Keratinocyte (primary cell): ENCODE measurements around the gene REM1. TPM values are rescaled to one million over a fixed set of nuclear protein-coding genes. Genes with fewer than 3 reads are reported as not detected.
"Not testable (repeated sequence)": the region's sequence is repeated elsewhere in the genome, so short reads cannot be mapped to it uniquely, and the experiment has no call there.

Experiments
- DNase-seq: peaks from one replicate; pipeline ENCODE4 v3.0.0-alpha.2; 2011; ENCODE audit warnings: low read depth, missing footprints, low spot score
- FAIRE-seq: peaks from 2 replicates; lab custom pipeline; 2011; peaks lifted over from hg19 to GRCh38; lab: Jason Lieb, UNC
- H2AFZ ChIP-seq: 2 replicates; pipeline ENCODE4 v1.6.0; 2012; ENCODE audit warnings: low read length, control low read depth, inconsistent platforms; ENCODE audit not compliant: control insufficient read depth
- H3K27ac ChIP-seq: 2 replicates; pipeline ENCODE4 v1.5.1; 2011; ENCODE audit warnings: low read length; ENCODE audit not compliant: control insufficient read depth, insufficient read depth
- H3K27me3 ChIP-seq: 3 replicates; pipeline ENCODE4 v1.6.0; 2011; ENCODE audit warnings: low read length; ENCODE audit not compliant: control insufficient read depth, insufficient read depth; ENCODE audit errors: extremely low read depth
- H3K36me3 ChIP-seq, 2 experiments: 2 replicates in 1 of 2; 3 replicates in 1 of 2; pipeline ENCODE4 v1.5.1; 2011; ENCODE audit warnings: low read length in 2 of 2, mild to moderate bottlenecking in 1 of 2; ENCODE audit not compliant: control insufficient read depth in 2 of 2, insufficient read depth in 2 of 2; ENCODE audit errors: extremely low read depth in 1 of 2
- H3K4me1 ChIP-seq: 3 replicates; pipeline ENCODE4 v1.5.1; 2011; ENCODE audit warnings: low read length; ENCODE audit not compliant: control insufficient read depth, insufficient read depth; ENCODE audit errors: extremely low read depth
- H3K4me2 ChIP-seq: 3 replicates; pipeline ENCODE4 v1.6.0; 2011; ENCODE audit warnings: low read depth, low read length; ENCODE audit not compliant: control insufficient read depth, insufficient read depth; ENCODE audit errors: extremely low read depth
- H3K4me3 ChIP-seq, 3 experiments: fragments of 200-600 bp in 1 of 3; sonication (generic) in 1 of 3; 2 replicates in 2 of 3; 3 replicates in 1 of 3; pipeline ENCODE4 v1.5.1; 2011 to 2016; ENCODE audit warnings: low read length in 3 of 3, mild to moderate bottlenecking in 3 of 3, control low read depth in 2 of 3, inconsistent platforms in 1 of 3, low read depth in 1 of 3, mixed read lengths in 1 of 3, mixed run types in 1 of 3, moderate library complexity in 1 of 3; ENCODE audit not compliant: control insufficient read depth in 2 of 3, insufficient read depth in 2 of 3; ENCODE audit errors: extremely low read depth in 1 of 3
- H3K79me2 ChIP-seq: 2 replicates; pipeline ENCODE4 v1.6.0; 2012; ENCODE audit warnings: low read length; ENCODE audit not compliant: control insufficient read depth, insufficient read depth
- H3K9ac ChIP-seq: 3 replicates; pipeline ENCODE4 v1.6.0; 2011; ENCODE audit warnings: low read length; ENCODE audit not compliant: control insufficient read depth, insufficient read depth; ENCODE audit errors: extremely low read depth
- H3K9me1 ChIP-seq: 3 replicates; pipeline ENCODE4 v1.6.0; 2011; ENCODE audit warnings: low read length; ENCODE audit not compliant: control insufficient read depth, insufficient read depth; ENCODE audit errors: extremely low read depth
- H3K9me3 ChIP-seq: 2 replicates; pipeline ENCODE4 v1.5.1; 2012; ENCODE audit warnings: low read depth, low read length; ENCODE audit not compliant: control insufficient read depth
- H4K20me1 ChIP-seq: 3 replicates; pipeline ENCODE4 v1.6.0; 2011; ENCODE audit warnings: low read length; ENCODE audit not compliant: control insufficient read depth, insufficient read depth; ENCODE audit errors: extremely low read depth
- EZH2 ChIP-seq: IDR thresholded peaks from one replicate; pipeline ENCODE4 v1.6.1; 2012; ENCODE audit warnings: inconsistent platforms, mild to moderate bottlenecking, low read length, moderate library complexity
- dilution Hi-C: fragments of 300-500 bp; cut with MboI; formaldehyde crosslinking; loops from one replicate; pipeline ENCODE4 v1.7.0; 2020; ENCODE audit warnings: low sequenced_read_pairs; ENCODE audit not compliant: extremely low pct_ligation_motif_present
- polyA plus RNA-seq, 5 experiments: library from polyadenylated mRNA; depleted of rRNA in 3 of 5; stranded (reverse) in 3 of 5; stranded (forward) in 1 of 5; unstranded in 1 of 5; fragments of >200 nt; gene quantifications; 1 replicate in 1 of 5; 2 replicates in 3 of 5; 3 replicates in 1 of 5; pipeline versions ENCODE4 v1.2.1 to v1.2.3, GENCODE V29; 2011 to 2012; ENCODE audit warnings: missing spikeins in 2 of 5, low read depth in 1 of 5, low replicate concordance in 1 of 5
- TF ChIP-seq, protein P1 (sequence below), 3 experiments: IDR thresholded peaks in 1 of 3; conservative IDR thresholded peaks in 1 of 3; optimal IDR thresholded peaks in 1 of 3; 2 replicates in 2 of 3; 3 replicates in 1 of 3; pipeline versions ENCODE3 to v1.5.1; 2011; ENCODE audit warnings: low read length in 3 of 3, mild to moderate bottlenecking in 3 of 3, moderate library complexity in 2 of 3, control low read depth in 1 of 3, inconsistent platforms in 1 of 3; ENCODE audit not compliant: insufficient read depth in 2 of 3; ENCODE audit errors: extremely low read depth in 1 of 3

The REM1 gene
- polyA plus RNA-seq, 1 donor (not counting 4 experiments of a cell fraction or from before 2014, with no cell fraction given), result not detected

DNA sequence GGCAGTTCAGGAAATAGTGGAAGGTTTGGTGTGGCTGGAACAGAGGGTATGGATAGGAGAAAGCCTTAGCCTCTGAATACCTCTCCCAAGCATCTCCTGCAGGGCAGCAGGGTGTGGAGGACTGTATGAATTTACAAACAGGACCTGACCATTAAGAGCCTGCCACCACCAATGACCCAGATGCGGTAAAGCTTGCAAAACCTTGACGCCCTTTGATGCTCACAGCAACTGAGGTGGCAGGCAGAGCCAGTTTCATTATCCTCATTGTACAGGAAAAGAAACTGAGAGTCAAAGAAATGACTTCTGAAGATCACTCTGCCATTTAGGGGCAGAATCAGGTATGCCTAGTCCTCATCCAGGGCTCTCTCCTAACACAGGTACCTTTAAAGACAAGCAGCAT is 41.6 kb downstream of the REM1 start:
- H3K9me3 ChIP-seq, result no peaks in the 10 kb centered on the region
- peak overlapping the region; percentile 17 for H3K27ac ChIP-seq
- H4K20me1 ChIP-seq, result peaks cover 7% of the 10 kb centered on the region
- peak overlapping the region; percentile 93 for H3K4me2 ChIP-seq
- no peaks in the 10 kb centered on the region for H3K27me3 ChIP-seq
- peaks cover 71% of the 10 kb centered on the region for H3K79me2 ChIP-seq
- no peak for FAIRE-seq
- H3K4me1 ChIP-seq, result peaks cover 23% of the 10 kb centered on the region
- no peak for TF ChIP-seq EZH2
- TF ChIP-seq, protein P1, sequence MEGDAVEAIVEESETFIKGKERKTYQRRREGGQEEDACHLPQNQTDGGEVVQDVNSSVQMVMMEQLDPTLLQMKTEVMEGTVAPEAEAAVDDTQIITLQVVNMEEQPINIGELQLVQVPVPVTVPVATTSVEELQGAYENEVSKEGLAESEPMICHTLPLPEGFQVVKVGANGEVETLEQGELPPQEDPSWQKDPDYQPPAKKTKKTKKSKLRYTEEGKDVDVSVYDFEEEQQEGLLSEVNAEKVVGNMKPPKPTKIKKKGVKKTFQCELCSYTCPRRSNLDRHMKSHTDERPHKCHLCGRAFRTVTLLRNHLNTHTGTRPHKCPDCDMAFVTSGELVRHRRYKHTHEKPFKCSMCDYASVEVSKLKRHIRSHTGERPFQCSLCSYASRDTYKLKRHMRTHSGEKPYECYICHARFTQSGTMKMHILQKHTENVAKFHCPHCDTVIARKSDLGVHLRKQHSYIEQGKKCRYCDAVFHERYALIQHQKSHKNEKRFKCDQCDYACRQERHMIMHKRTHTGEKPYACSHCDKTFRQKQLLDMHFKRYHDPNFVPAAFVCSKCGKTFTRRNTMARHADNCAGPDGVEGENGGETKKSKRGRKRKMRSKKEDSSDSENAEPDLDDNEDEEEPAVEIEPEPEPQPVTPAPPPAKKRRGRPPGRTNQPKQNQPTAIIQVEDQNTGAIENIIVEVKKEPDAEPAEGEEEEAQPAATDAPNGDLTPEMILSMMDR (optimal IDR thresholded peaks at IDR 0.05 in 1 of 3, IDR thresholded peaks at IDR 0.05 in 1 of 3, conservative IDR thresholded peaks at IDR 0.05 in 1 of 3; ENCODE audit: extremely low read depth in 1 of 3, insufficient read depth in 2 of 3, low read length in 3 of 3), result no peak
- H3K9me1 ChIP-seq, result peaks cover 2% of the 10 kb centered on the region
- no peak for DNase-seq
- no peak overlapping the region for H2AFZ ChIP-seq
- no peak overlapping the region for H3K4me3 ChIP-seq
- peaks cover 10 to 23% of the 10 kb centered on the region in 2 experiments for H3K36me3 ChIP-seq
- dilution Hi-C loops, result no loop called here
- no peak overlapping the region for H3K9ac ChIP-seq

DNA sequence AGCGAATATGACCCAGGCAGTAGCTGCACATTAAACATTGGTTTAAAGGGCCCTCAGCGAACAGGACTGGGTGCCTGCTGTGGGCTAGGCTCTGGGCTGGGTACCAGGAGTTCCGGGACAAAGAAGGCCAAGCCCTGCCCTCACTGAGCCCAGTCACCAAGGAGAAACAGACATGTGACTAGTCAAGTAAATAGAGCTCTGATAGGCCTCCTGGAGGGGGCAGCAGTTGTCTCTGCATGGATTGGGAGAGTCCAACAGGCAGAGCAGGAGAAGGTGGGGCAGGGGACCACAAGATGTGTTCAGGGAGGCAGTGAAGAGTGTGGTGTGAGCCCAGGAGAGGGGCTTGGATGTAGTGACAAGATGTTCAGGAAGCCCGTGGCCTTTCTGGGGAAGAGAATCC is 42.3 kb downstream of the REM1 start:
- Histone ChIP-seq H3K9me1 (peaks cover 2% of the 10 kb centered on the region), H2AFZ (no peak overlapping the region), H3K27me3 (no peaks in the 10 kb centered on the region), H3K9ac (peak overlapping the region; percentile 10), H3K27ac (peak overlapping the region; percentile 17), H3K9me3 (no peaks in the 10 kb centered on the region), H3K4me3 (no peak overlapping the region), H3K4me2 (peak overlapping the region; percentile 93), H4K20me1 (peaks cover 11% of the 10 kb centered on the region), H3K36me3 (peaks cover 13 to 23% of the 10 kb centered on the region in 2 experiments), H3K79me2 (peaks cover 78% of the 10 kb centered on the region), H3K4me1 (peaks cover 23% of the 10 kb centered on the region)
- dilution Hi-C loops, result no loop called here
- TF ChIP-seq, protein P1 (optimal IDR thresholded peaks at IDR 0.05 in 1 of 3, IDR thresholded peaks at IDR 0.05 in 1 of 3, conservative IDR thresholded peaks at IDR 0.05 in 1 of 3; ENCODE audit: extremely low read depth in 1 of 3, insufficient read depth in 2 of 3, low read length in 3 of 3), result peak; percentile 43 to 55 (median 46)
- no peak for TF ChIP-seq EZH2
- DNase-seq (no peak), FAIRE-seq (no peak)

DNA sequence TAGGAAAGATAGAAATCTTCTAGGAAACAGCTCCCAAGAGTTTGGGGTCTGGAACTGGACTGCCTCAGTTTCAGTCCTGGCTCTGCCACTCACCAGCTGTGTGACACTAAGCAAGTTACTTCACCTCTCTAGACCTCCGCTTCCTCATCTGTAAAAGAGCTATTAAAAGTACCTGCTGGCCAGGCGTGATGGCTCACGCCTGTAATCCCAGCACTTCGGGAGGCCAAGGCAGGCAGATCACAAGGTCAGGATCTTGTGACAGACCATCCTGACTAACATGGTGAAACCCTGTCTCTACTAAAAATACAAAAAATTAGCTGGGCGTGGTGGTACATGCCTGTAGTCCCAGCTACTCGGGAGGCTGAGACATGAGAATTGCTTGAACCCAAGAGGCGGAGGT is 46.2 kb downstream of the REM1 start:
- FAIRE-seq, H3K9me1 ChIP-seq, H3K4me2 ChIP-seq, DNase-seq, H3K4me3 ChIP-seq, H3K9ac ChIP-seq, H3K27me3 ChIP-seq, dilution Hi-C loops, H3K9me3 ChIP-seq, H2AFZ ChIP-seq, H3K27ac ChIP-seq: not testable (repeated sequence)
- peaks cover 14% of the 10 kb centered on the region for H4K20me1 ChIP-seq
- H3K79me2 ChIP-seq, result peaks cover 81% of the 10 kb centered on the region
- H3K36me3 ChIP-seq, result peaks cover 13 to 29% of the 10 kb centered on the region in 2 experiments
- H3K4me1 ChIP-seq, result peaks cover 13% of the 10 kb centered on the region
